ENCODE data around the gene BAIAP2L2. TPM values are rescaled to one million over a fixed set of nuclear protein-coding genes. Genes with fewer than 3 reads are reported as not detected.

Gene BAIAP2L2
- total and polyA plus RNA-seq, 10 of the 15 experiments (the other 5 are each of a cell fraction or from before 2014, with no cell fraction given), result 0.08 to 0.38 (median 0.14) TPM; not detected in 6

- Histone ChIP-seq H3K9me3 (replicated peaks; ENCODE audit: control insufficient read depth, insufficient read depth, low read length) (no peaks in the 10 kb centered on the region), H3K4me1 (ENCODE audit: control insufficient read depth, insufficient read depth, low read length) (no peaks in the 10 kb centered on the region), H3K4me3 (no peak overlapping the region), H3K36me3 (ENCODE audit: control insufficient read depth in 2 of 2, insufficient read depth in 2 of 2, low read length in 1 of 2) (no peaks in the 10 kb centered on the region), H3K9ac (ENCODE audit: control insufficient read depth, insufficient read depth, low read length) (no peak overlapping the region), H4K20me1 (ENCODE audit: control insufficient read depth, insufficient read depth) (no peaks in the 10 kb centered on the region), H2AFZ (ENCODE audit: control insufficient read depth, low read depth, low read length) (no peak overlapping the region), H3K79me2 (ENCODE audit: control insufficient read depth, insufficient read depth, low read length) (no peaks in the 10 kb centered on the region), H3K4me2 (ENCODE audit: control insufficient read depth, insufficient read depth) (no peak overlapping the region), H3K27ac (ENCODE audit: control insufficient read depth, insufficient read depth) (no peak overlapping the region), H3K27me3 (replicated peaks in 1 of 2; ENCODE audit: control insufficient read depth in 2 of 2, insufficient read depth in 2 of 2, low read length in 1 of 2) (no peaks in the 10 kb centered on the region)
- intact Hi-C loops (cut with micrococcal nuclease; ENCODE audit: unreplicated experiment), result no loop called here
- CTCF ChIA-PET, result interaction anchor here (3.1 kb wide), 1 partner anchor 56 kb away, joined by 10 read pairs; no protein-coding TSS in a partner anchor
- 71% methylated on average over 15 of the region's 15 CpGs for WGBS (ENCODE audit: insufficient coverage, insufficient replicate concordance, low lambda C conversion rate, missing lambda C conversion rate)
- in situ Hi-C loops (cut with MboI), result no loop called here
- peak; percentile 43 for ATAC-seq
- RAD21 ChIA-PET (ENCODE audit: unreplicated experiment), result no interaction called here
- SMC1A ChIA-PET (ENCODE audit: uncharacterized antibody, unreplicated experiment), result no interaction called here
- FAIRE-seq, result no peak
- POLR2A ChIA-PET, result interaction anchor here (0.6 kb wide), 1 partner anchor 63 kb away, joined by 3 read pairs; no protein-coding TSS in a partner anchor
- BruUV-seq (replicated peaks), result no TSS peak
- TF ChIP-seq TAF1 (IDR thresholded peaks at IDR 0.05; ENCODE audit: borderline replicate concordance, low read depth, low read length) (no peak), TCF12 (IDR thresholded peaks at IDR 0.05; ENCODE audit: low read depth, low read length) (no peak), SRF (IDR thresholded peaks at IDR 0.05; ENCODE audit: low read depth in 2 of 2, low read length in 2 of 2) (no peak), RB1 (IDR thresholded peaks at IDR 0.05; ENCODE audit: borderline replicate concordance) (no peak), CTCF (IDR thresholded peaks at IDR 0.05 in 2 of 3, conservative IDR thresholded peaks at IDR 0.05 in 1 of 3; ENCODE audit: control insufficient read depth in 2 of 3, extremely low read depth in 1 of 3, insufficient read depth in 1 of 3, low read depth in 3 of 3, low read length in 3 of 3) (no peak), YBX1 (IDR thresholded peaks at IDR 0.05) (no peak), PBX3 (IDR thresholded peaks at IDR 0.05; ENCODE audit: insufficient replicate concordance, low read depth, low read length) (no peak), MTA2 (IDR thresholded peaks at IDR 0.05; ENCODE audit: low read depth) (no peak), MYB (IDR thresholded peaks at IDR 0.05; ENCODE audit: borderline replicate concordance, low read depth, low read length) (no peak)
- DNase-seq (ENCODE audit: low read depth, low spot score), result no peak
Measured at GRCh38 chr22:38108561-38109319, 1.7 kb downstream of the BAIAP2L2 start.

Data from GM12878 (cell line).